ENCODE measurements around the gene CNKSR1. TPM values are rescaled to one million over a fixed set of nuclear protein-coding genes. Genes with fewer than 3 reads are reported as not detected.

CNKSR1 gene
- total and polyA plus RNA-seq, 2 of the 8 experiments (the other 6 are each of a cell fraction or from before 2014, with no cell fraction given), result 13.9 to 14.5 TPM

GRCh38 chr1:26158271-26158907 is 18.9 kb upstream of the CNKSR1 start:
- Histone ChIP-seq H3K36me3 (ENCODE audit: control insufficient read depth in 2 of 4, insufficient read depth in 4 of 4, low read length in 3 of 4) (no peaks in the 10 kb centered on the region), H4K20me1 (replicated peaks in 1 of 2; ENCODE audit: control insufficient read depth in 1 of 2, insufficient read depth in 2 of 2, low read length in 2 of 2) (peaks cover 13% of the 10 kb centered on the region in 2 experiments), H2AFZ (ENCODE audit: low read length) (no peak overlapping the region), H2AK5ac (ENCODE audit: low read depth, low read length) (no peak overlapping the region), H3K27ac (ENCODE audit: low read depth, low read length) (no peak overlapping the region), H4K91ac (replicated peaks; ENCODE audit: insufficient read length, low read length) (no peak overlapping the region), H3K9me3 (ENCODE audit: insufficient read depth in 2 of 2, low read depth in 1 of 2, low read length in 1 of 2) (no peaks in the 10 kb centered on the region), H3K9ac (replicated peaks in 1 of 4; ENCODE audit: extremely low read depth in 1 of 4, low read depth in 3 of 4, low read length in 3 of 4) (no peak overlapping the region), H3K79me1 (ENCODE audit: low read depth, low read length) (no peaks in the 10 kb centered on the region), H4K8ac (ENCODE audit: extremely low read depth, insufficient read depth, low read length) (no peak overlapping the region), H3K4me2 (ENCODE audit: insufficient read depth in 1 of 2, low read depth in 2 of 2, low read length in 2 of 2) (peak overlapping the region; percentile 16 to 41; a peak in 1 of 4 replicates), H2BK5ac (ENCODE audit: low read depth, low read length) (no peak overlapping the region), H3K23me2 (ENCODE audit: low read depth, low read length) (peaks cover 13% of the 10 kb centered on the region), H3K18ac (ENCODE audit: extremely low read depth, low read length) (peak overlapping the region; percentile 24; the same call in 1 of the 2 replicates), H3K4ac (replicated peaks; ENCODE audit: insufficient read length, low read depth, low read length) (no peak overlapping the region), H2BK12ac (ENCODE audit: low read depth, low read length) (no peak overlapping the region), H3K4me1 (replicated peaks in 1 of 4; ENCODE audit: control insufficient read depth in 3 of 4, insufficient read depth in 4 of 4, low read length in 3 of 4) (peaks cover 14 to 57% (median 30%) of the 10 kb centered on the region in 4 experiments), H3K56ac (replicated peaks; ENCODE audit: insufficient read length, low read depth, low read length) (no peak overlapping the region), H3K4me3 (ENCODE audit: extremely low read depth in 1 of 4, insufficient read depth in 2 of 4, low read depth in 3 of 4, low read length in 4 of 4) (no peak overlapping the region), H3K23ac (ENCODE audit: insufficient read length) (no peak overlapping the region), H3K14ac (ENCODE audit: insufficient read length) (no peak overlapping the region), H3K79me2 (ENCODE audit: control insufficient read depth in 1 of 2, insufficient read depth in 2 of 2, low read length in 2 of 2) (no peaks in the 10 kb centered on the region), H2BK20ac (ENCODE audit: low read length) (0 out of 2 replicates have a peak overlapping the region, but pooled peaks have one; percentile 6), H4K5ac (ENCODE audit: insufficient read length, low read depth, low read length) (no peak overlapping the region), H2BK120ac (replicated peaks; ENCODE audit: low read depth, low read length) (no peak overlapping the region), H3K27me3 (replicated peaks in 1 of 4; ENCODE audit: control insufficient read depth in 3 of 4, extremely low read depth in 1 of 4, insufficient read depth in 3 of 4, low read length in 3 of 4) (peaks cover 49 to 95% (median 89%) of the 10 kb centered on the region in 4 experiments), H2BK15ac (ENCODE audit: low read length) (no peak overlapping the region)
- CTCF ChIA-PET (ENCODE audit: partially characterized antibody), result interaction anchor here (0.8 to 6.0 kb wide), 3 partner anchors 10 to 15 kb away, joined by 3 to 47 read pairs (median 32); partner anchors contain the start of genes C1orf232 and ZNF593
- POLR2A ChIA-PET (ENCODE audit: partially characterized antibody), result interaction anchor here (0.5 to 1.2 kb wide), 2 partner anchors 12 to 937 kb away, joined by 3 read pairs; partner anchors contain the start of gene ZNF593
- DNase-seq (ENCODE audit: low read depth in 1 of 2, low spot score in 2 of 2) (no peak), FAIRE-seq (no peak)
- WGBS, 2 experiments (ENCODE audit: extremely low coverage in 1 of 2, insufficient coverage in 1 of 2, insufficient read length in 1 of 2, insufficient replicate concordance in 2 of 2, low coverage in 1 of 2, low lambda C conversion rate in 2 of 2, missing lambda C conversion rate in 1 of 2), result 74% methylated on average over 5 of the region's 5 CpGs; no CpG with 5 or more reads in 1 of the 2 experiments
- TF ChIP-seq BACH1 (IDR thresholded peaks at IDR 0.05; ENCODE audit: low read length) (no peak), EZH2 (IDR thresholded peaks at IDR 0.05; ENCODE audit: low read depth, low read length, severe bottlenecking) (no peak), PHF8 (conservative IDR thresholded peaks at IDR 0.05; ENCODE audit: low read depth, low read length) (no peak), RXRA (IDR thresholded peaks at IDR 0.05; ENCODE audit: insufficient read depth, low read depth, low read length) (no peak), USF2 (IDR thresholded peaks at IDR 0.05; ENCODE audit: low read length) (no peak), CHD2 (IDR thresholded peaks at IDR 0.05; ENCODE audit: low read length) (no peak)
- TF ChIP-seq, protein P1, sequence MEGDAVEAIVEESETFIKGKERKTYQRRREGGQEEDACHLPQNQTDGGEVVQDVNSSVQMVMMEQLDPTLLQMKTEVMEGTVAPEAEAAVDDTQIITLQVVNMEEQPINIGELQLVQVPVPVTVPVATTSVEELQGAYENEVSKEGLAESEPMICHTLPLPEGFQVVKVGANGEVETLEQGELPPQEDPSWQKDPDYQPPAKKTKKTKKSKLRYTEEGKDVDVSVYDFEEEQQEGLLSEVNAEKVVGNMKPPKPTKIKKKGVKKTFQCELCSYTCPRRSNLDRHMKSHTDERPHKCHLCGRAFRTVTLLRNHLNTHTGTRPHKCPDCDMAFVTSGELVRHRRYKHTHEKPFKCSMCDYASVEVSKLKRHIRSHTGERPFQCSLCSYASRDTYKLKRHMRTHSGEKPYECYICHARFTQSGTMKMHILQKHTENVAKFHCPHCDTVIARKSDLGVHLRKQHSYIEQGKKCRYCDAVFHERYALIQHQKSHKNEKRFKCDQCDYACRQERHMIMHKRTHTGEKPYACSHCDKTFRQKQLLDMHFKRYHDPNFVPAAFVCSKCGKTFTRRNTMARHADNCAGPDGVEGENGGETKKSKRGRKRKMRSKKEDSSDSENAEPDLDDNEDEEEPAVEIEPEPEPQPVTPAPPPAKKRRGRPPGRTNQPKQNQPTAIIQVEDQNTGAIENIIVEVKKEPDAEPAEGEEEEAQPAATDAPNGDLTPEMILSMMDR (IDR thresholded peaks at IDR 0.05; ENCODE audit: control extremely low read depth in 1 of 3, insufficient read depth in 1 of 3, low read depth in 1 of 3, low read length in 3 of 3), result no peak
